Liver (tissue), 3 donors: ENCODE results near the gene NAMPT.

Source experiments
- CTCF ChIP-seq: fragments of 150-350 bp; IDR thresholded peaks from 2 replicates; pipeline ENCODE4 v1.5.1; 2017; ENCODE audit warnings: improper control_type of control experiment, low read depth, low read length; ENCODE audit not compliant: missing input control
- GABPA ChIP-seq, 2 donors: IDR thresholded peaks in 1 of 2; conservative IDR thresholded peaks in 1 of 2; 2 replicates each; pipeline ENCODE4 v1.6.1; 2016; ENCODE audit warnings: antibody characterized with exemption in 2 of 2, mild to moderate bottlenecking in 1 of 2, moderate library complexity in 1 of 2
- YY1 ChIP-seq: IDR thresholded peaks from 2 replicates; pipeline ENCODE4 v1.6.1; 2016; ENCODE audit warnings: antibody characterized with exemption, mild to moderate bottlenecking
- donor health status: healthy.
- donor health status: healthy.

GRCh38 chr7:106206826-106207541 lies 77.8 kb downstream of the NAMPT start:
- no peak for TF ChIP-seq CTCF
- TF ChIP-seq GABPA (IDR thresholded peaks at IDR 0.05 in 1 of 2, conservative IDR thresholded peaks at IDR 0.05 in 1 of 2), result peak in 1 of 2 donors; percentile 75
- TF ChIP-seq YY1, result peak; percentile 90
